Measurements from ENCODE around the gene ABCC6. TPM values are rescaled to one million over a fixed set of nuclear protein-coding genes. Genes with fewer than 3 reads are reported as not detected.

Gene ABCC6
- total RNA-seq, 6 experiments from 2014 or later, result 54.9 to 115 (median 97.1) TPM

DNA sequence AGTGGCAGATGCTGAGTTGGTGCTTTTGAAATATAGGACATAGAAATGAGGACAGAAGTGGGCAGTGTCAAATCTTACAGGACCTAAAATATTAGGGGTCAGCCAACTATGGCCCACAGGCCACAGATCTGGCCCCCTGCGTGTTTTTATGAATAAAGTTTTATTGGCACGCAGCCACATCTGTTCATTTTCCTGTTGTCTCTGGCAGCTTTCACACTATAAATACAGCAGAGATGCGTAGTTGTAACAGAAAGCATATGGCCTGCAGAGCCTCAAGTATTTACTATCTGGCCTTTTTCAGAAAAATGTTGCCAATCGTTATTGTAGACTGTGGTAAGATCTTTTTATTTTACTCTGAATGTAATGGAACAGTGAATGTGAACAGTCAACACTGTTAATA lies 82.8 kb downstream of the ABCC6 start:
- no peaks in the 10 kb centered on the region for H3K9me3 ChIP-seq
- ATAC-seq, result no peak
- no peak overlapping the region for H3K27ac ChIP-seq
- H3K36me3 ChIP-seq, result peaks cover 0 to 2% (median 0%) of the 10 kb centered on the region in 4 donors
- TF ChIP-seq POLR2A (IDR thresholded peaks at IDR 0.05), result no peak
- TF ChIP-seq, protein P1, sequence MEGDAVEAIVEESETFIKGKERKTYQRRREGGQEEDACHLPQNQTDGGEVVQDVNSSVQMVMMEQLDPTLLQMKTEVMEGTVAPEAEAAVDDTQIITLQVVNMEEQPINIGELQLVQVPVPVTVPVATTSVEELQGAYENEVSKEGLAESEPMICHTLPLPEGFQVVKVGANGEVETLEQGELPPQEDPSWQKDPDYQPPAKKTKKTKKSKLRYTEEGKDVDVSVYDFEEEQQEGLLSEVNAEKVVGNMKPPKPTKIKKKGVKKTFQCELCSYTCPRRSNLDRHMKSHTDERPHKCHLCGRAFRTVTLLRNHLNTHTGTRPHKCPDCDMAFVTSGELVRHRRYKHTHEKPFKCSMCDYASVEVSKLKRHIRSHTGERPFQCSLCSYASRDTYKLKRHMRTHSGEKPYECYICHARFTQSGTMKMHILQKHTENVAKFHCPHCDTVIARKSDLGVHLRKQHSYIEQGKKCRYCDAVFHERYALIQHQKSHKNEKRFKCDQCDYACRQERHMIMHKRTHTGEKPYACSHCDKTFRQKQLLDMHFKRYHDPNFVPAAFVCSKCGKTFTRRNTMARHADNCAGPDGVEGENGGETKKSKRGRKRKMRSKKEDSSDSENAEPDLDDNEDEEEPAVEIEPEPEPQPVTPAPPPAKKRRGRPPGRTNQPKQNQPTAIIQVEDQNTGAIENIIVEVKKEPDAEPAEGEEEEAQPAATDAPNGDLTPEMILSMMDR (IDR thresholded peaks at IDR 0.05), result no peak
- no peak for DNase-seq
- 82% methylated on average over 4 of the region's 4 CpGs for WGBS (ENCODE audit: insufficient coverage, low coverage, low lambda C conversion rate, missing lambda C conversion rate)
- intact Hi-C loops (cut with DNase I), result no loop called here
- H3K27me3 ChIP-seq, result no peaks in the 10 kb centered on the region
- H3K4me1 ChIP-seq, result no peaks in the 10 kb centered on the region
- no peak overlapping the region for H3K4me3 ChIP-seq

DNA sequence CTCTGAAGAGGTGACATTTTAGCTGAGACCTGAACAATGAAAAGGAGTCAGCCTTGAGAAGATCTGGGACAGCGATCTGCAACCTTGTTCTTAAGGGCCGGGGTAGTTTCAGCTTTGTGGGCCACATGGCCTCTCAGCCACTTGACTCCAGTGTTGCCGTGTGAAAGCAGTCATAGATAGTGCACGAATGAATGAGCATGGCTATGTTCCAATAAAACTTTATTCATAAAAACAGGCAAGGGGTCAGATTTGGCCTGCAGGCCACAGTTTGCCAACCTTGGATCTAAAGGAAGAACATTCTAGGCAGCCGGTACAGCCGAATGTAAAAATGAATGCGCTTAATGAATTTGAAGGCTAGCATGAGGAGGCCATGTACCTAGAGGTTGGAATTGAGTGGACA lies 83.5 kb downstream of the ABCC6 start:
- TF ChIP-seq, protein P1 (IDR thresholded peaks at IDR 0.05), result no peak
- TF ChIP-seq POLR2A (IDR thresholded peaks at IDR 0.05), result no peak
- Histone ChIP-seq H3K9me3 (no peaks in the 10 kb centered on the region), H3K27ac (no peak overlapping the region), H3K4me1 (no peaks in the 10 kb centered on the region), H3K27me3 (no peaks in the 10 kb centered on the region), H3K36me3 (peaks cover 0 to 3% (median 1%) of the 10 kb centered on the region in 4 donors), H3K4me3 (no peak overlapping the region)
- DNase-seq (no peak), ATAC-seq (no peak)
- intact Hi-C loops (cut with DNase I), result no loop called here
- 81% methylated on average over 6 of the region's 7 CpGs for WGBS (ENCODE audit: insufficient coverage, low coverage, low lambda C conversion rate, missing lambda C conversion rate)

DNA sequence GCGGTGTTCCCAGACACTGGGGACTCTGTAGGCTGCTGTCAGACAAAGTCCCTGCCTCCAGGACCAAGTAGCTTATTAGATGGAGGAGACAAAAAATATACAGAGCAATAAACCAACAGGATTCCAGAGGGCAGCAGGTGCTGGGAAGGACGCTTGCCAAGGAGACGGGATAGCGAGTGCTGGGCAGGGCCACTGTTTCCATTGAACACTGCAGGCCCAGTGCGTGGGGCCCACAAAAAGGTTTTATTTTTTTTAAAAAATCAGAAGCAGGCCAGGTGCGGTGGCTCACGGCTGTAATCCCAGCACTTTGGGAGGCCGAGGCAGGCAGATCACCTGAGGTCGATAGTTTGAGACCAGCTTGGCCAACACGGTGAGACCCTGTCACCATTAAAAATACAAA lies 84.2 kb downstream of the ABCC6 start:
- intact Hi-C loops (cut with DNase I), result no loop called here
- H3K9me3 ChIP-seq, result no peaks in the 10 kb centered on the region

GRCh38 chr16:16138034-16138635 lies 85.2 kb downstream of the ABCC6 start:
- peaks cover 0 to 5% (median 1%) of the 10 kb centered on the region in 4 donors for H3K36me3 ChIP-seq

More for the DNA sequence above, 84.2 kb downstream of the ABCC6 start:
- Histone ChIP-seq H3K4me3 (no peak overlapping the region), H3K27ac (no peak overlapping the region), H3K27me3 (no peaks in the 10 kb centered on the region), H3K4me1 (no peaks in the 10 kb centered on the region), H3K36me3 (peaks cover 0 to 5% (median 1%) of the 10 kb centered on the region in 4 donors)
- DNase-seq, result no peak
- TF ChIP-seq, protein P1 (IDR thresholded peaks at IDR 0.05), result no peak
- TF ChIP-seq POLR2A (IDR thresholded peaks at IDR 0.05), result no peak
- ATAC-seq, result no peak
- 83% methylated on average over 10 of the region's 10 CpGs for WGBS (ENCODE audit: insufficient coverage, low coverage, low lambda C conversion rate, missing lambda C conversion rate)

More at GRCh38 chr16:16138034-16138635, 85.2 kb downstream of the ABCC6 start:
- no peaks in the 10 kb centered on the region for H3K4me1 ChIP-seq
- H3K9me3 ChIP-seq, result no peaks in the 10 kb centered on the region
- DNase-seq (no peak), ATAC-seq (no peak)
- 98% methylated on average over 7 of the region's 15 CpGs for WGBS (ENCODE audit: insufficient coverage, low coverage, low lambda C conversion rate, missing lambda C conversion rate)
- H3K4me3 ChIP-seq, result no peak overlapping the region
- no peaks in the 10 kb centered on the region for H3K27me3 ChIP-seq
- no peak for TF ChIP-seq POLR2A (IDR thresholded peaks at IDR 0.05)
- TF ChIP-seq, protein P1 (IDR thresholded peaks at IDR 0.05), result no peak
- H3K27ac ChIP-seq, result no peak overlapping the region
- intact Hi-C loops (cut with DNase I), result no loop called here
